H9 (cell line): ENCODE data around the gene ARAP1. TPM values are rescaled to one million over a fixed set of nuclear protein-coding genes. Genes with fewer than 3 reads are reported as not detected.

Experiments
- DNase-seq: peaks from one replicate; pipeline ENCODE4 v3.0.0-alpha.2; 2017
- H2AFZ ChIP-seq: one replicate; pipeline ENCODE4 v1.6.1; 2013; ENCODE audit warnings: mild to moderate bottlenecking, low read length, control low read depth, moderate library complexity
- H2AK5ac ChIP-seq: 2 replicates; pipeline ENCODE4 v1.6.1; 2013; ENCODE audit warnings: low read length, control low read depth, mixed read lengths; ENCODE audit not compliant: insufficient read length
- H2BK120ac ChIP-seq: one replicate; pipeline ENCODE4 v1.6.1; 2013; ENCODE audit warnings: low read depth, mild to moderate bottlenecking, low read length, control low read depth, inconsistent platforms; ENCODE audit not compliant: poor library complexity, severe bottlenecking
- H2BK12ac ChIP-seq: 2 replicates; pipeline ENCODE4 v1.6.1; 2013; ENCODE audit warnings: low read length, control low read depth, mixed read lengths, low read depth; ENCODE audit not compliant: insufficient read length
- H2BK15ac ChIP-seq: 2 replicates; pipeline ENCODE4 v1.6.1; 2013; ENCODE audit warnings: low read depth, low read length, control low read depth
- H2BK20ac ChIP-seq: one replicate; pipeline ENCODE4 v1.6.1; 2013; ENCODE audit warnings: low read depth, mild to moderate bottlenecking, low read length, control low read depth, inconsistent platforms; ENCODE audit not compliant: poor library complexity, severe bottlenecking
- H2BK5ac ChIP-seq: 2 replicates; pipeline ENCODE4 v1.6.1; 2013; ENCODE audit warnings: low read length, control low read depth, mixed read lengths; ENCODE audit not compliant: insufficient read length
- H3K14ac ChIP-seq: 2 replicates; pipeline ENCODE4 v1.6.1; 2013; ENCODE audit warnings: low read length, control low read depth; ENCODE audit not compliant: insufficient read depth
- H3K18ac ChIP-seq: 2 replicates; pipeline ENCODE4 v1.6.1; 2013; ENCODE audit warnings: low read depth, mild to moderate bottlenecking, mixed read lengths, low read length, control low read depth; ENCODE audit not compliant: insufficient read length
- H3K23ac ChIP-seq: 2 replicates; pipeline ENCODE4 v1.6.1; 2013; ENCODE audit warnings: low read length, control low read depth, mixed read lengths, low read depth; ENCODE audit not compliant: insufficient read length
- H3K23me2 ChIP-seq: 2 replicates; pipeline ENCODE4 v1.6.1; 2013; ENCODE audit warnings: low read depth, mild to moderate bottlenecking, mixed read lengths, low read length, control low read depth; ENCODE audit not compliant: insufficient read length, poor library complexity, severe bottlenecking
- H3K27ac ChIP-seq: 2 replicates; pipeline ENCODE4 v1.5.1; 2013; ENCODE audit warnings: low read length, control low read depth, mixed read lengths, low read depth; ENCODE audit not compliant: insufficient read length
- H3K27me3 ChIP-seq: 2 replicates; pipeline ENCODE4 v1.6.1; 2013; ENCODE audit warnings: low read length, control low read depth, inconsistent platforms; ENCODE audit not compliant: insufficient read depth
- H3K4ac ChIP-seq: 2 replicates; pipeline ENCODE4 v1.6.1; 2013; ENCODE audit warnings: low read depth, mild to moderate bottlenecking, control low read depth, inconsistent platforms, low read length, moderate library complexity
- H3K4me1 ChIP-seq: 2 replicates; pipeline ENCODE4 v1.6.1; 2013; ENCODE audit warnings: low read length, control low read depth, inconsistent platforms; ENCODE audit not compliant: insufficient read depth
- H3K4me2 ChIP-seq: 2 replicates; pipeline ENCODE4 v1.6.1; 2013; ENCODE audit warnings: low read length, control low read depth, mixed read lengths; ENCODE audit not compliant: insufficient read length, insufficient read depth
- H3K56ac ChIP-seq: 2 replicates; pipeline ENCODE4 v1.6.1; 2013; ENCODE audit warnings: low read depth, mild to moderate bottlenecking, mixed read lengths, low read length, control low read depth; ENCODE audit not compliant: insufficient read length
- H3K79me1 ChIP-seq: 2 replicates; pipeline ENCODE4 v1.6.1; 2013; ENCODE audit warnings: low read depth, mild to moderate bottlenecking, moderate library complexity, low read length, control low read depth, inconsistent platforms; ENCODE audit not compliant: insufficient read depth, poor library complexity, severe bottlenecking
- H3K79me2 ChIP-seq: 2 replicates; pipeline ENCODE4 v1.6.1; 2013; ENCODE audit warnings: low read length, control low read depth, inconsistent platforms; ENCODE audit not compliant: insufficient read depth
- H3K9ac ChIP-seq: 2 replicates; pipeline ENCODE4 v1.6.1; 2013; ENCODE audit warnings: low read length, control low read depth, mixed read lengths; ENCODE audit not compliant: insufficient read length; ENCODE audit errors: extremely low read depth
- H3K9me3 ChIP-seq: one replicate; pipeline ENCODE4 v1.6.1; 2013; ENCODE audit warnings: low read depth, low read length, inconsistent platforms; ENCODE audit not compliant: control insufficient read depth
- H3T11ph ChIP-seq: one replicate; pipeline ENCODE4 v1.6.1; 2013; ENCODE audit warnings: mild to moderate bottlenecking, low read length, control low read depth, inconsistent platforms
- H4K20me1 ChIP-seq: one replicate; pipeline ENCODE4 v1.6.1; 2013; ENCODE audit not compliant: control insufficient read depth, insufficient read length, insufficient read depth
- H4K5ac ChIP-seq: 2 replicates; pipeline ENCODE4 v1.6.1; 2013; ENCODE audit warnings: low read depth, mild to moderate bottlenecking, mixed read lengths, low read length, control low read depth; ENCODE audit not compliant: insufficient read length
- H4K8ac ChIP-seq: replicated peaks from 2 replicates; pipeline ENCODE4 v1.6.1; 2013; ENCODE audit warnings: low read length, control low read depth, mixed read lengths, low read depth; ENCODE audit not compliant: insufficient read length
- H4K91ac ChIP-seq: 2 replicates; pipeline ENCODE4 v1.6.1; 2013; ENCODE audit warnings: low read depth, mild to moderate bottlenecking, moderate library complexity, mixed read lengths, low read length, control low read depth; ENCODE audit not compliant: insufficient read length
- H3K27ac Mint-ChIP-seq, 3 experiments: 2 replicates in 2 of 3; 3 replicates in 1 of 3; pipeline ENCODE4 v1.8.0; 2020 to 2021; ENCODE audit warnings: mixed read lengths in 3 of 3, mild to moderate bottlenecking in 1 of 3, moderate library complexity in 1 of 3
- H3K27me3 Mint-ChIP-seq: 2 replicates; pipeline ENCODE4 v1.8.0; 2021; ENCODE audit warnings: low read depth, mild to moderate bottlenecking, moderate library complexity, mixed read lengths
- H3K36me3 Mint-ChIP-seq, 3 experiments: 2 replicates in 2 of 3; 3 replicates in 1 of 3; pipeline ENCODE4 v1.8.0; 2020 to 2021; ENCODE audit warnings: low read depth in 3 of 3, mixed read lengths in 3 of 3; ENCODE audit not compliant: insufficient read depth in 1 of 3
- H3K4me1 Mint-ChIP-seq, 2 experiments: 2 replicates each; pipeline ENCODE4 v1.8.0; 2020; ENCODE audit warnings: mixed read lengths in 2 of 2
- H3K4me3 Mint-ChIP-seq, 2 experiments: 2 replicates in 1 of 2; 3 replicates in 1 of 2; pipeline ENCODE4 v1.8.0; 2020 to 2021; ENCODE audit warnings: mild to moderate bottlenecking in 2 of 2, mixed read lengths in 2 of 2, moderate library complexity in 1 of 2
- H3K9me3 Mint-ChIP-seq, 2 experiments: 2 replicates in 1 of 2; 3 replicates in 1 of 2; pipeline ENCODE4 v1.8.0; 2020; ENCODE audit warnings: mild to moderate bottlenecking in 2 of 2, mixed read lengths in 2 of 2, moderate library complexity in 1 of 2
- WGBS: extraction: QIAGEN DNeasy Blood & Tissue Kit; methylation state at CpG from one replicate; pipeline ENCODE4 v1.1.7; 2013; ENCODE audit warnings: missing lambda C conversion rate, low lambda C conversion rate, mixed read lengths; ENCODE audit not compliant: insufficient read length; ENCODE audit errors: extremely low coverage; 5-methylcytosine and 5-hydroxymethylcytosine counted together
- total RNA-seq: library from RNA; stranded (reverse); gene quantifications from 2 replicates; pipeline ENCODE4 v1.2.1, GENCODE V29; 2021
- TF ChIP-seq, protein P1 (sequence below): fragments of 200-600 bp; sonication (generic); conservative IDR thresholded peaks from 3 replicates; pipeline ENCODE4 v1.8.0; 2021; ENCODE audit warnings: antibody characterized with exemption, mild to moderate bottlenecking

The ARAP1 gene
- total RNA-seq, 1 experiment from 2014 or later = 59.4 TPM

- Histone ChIP-seq H3K27ac (no peak overlapping the region), H3K79me1 (no peaks in the 10 kb centered on the region), H3K14ac (no peak overlapping the region), H4K91ac (no peak overlapping the region), H3K56ac (no peak overlapping the region), H4K5ac (no peak overlapping the region), H3K9me3 (no peaks in the 10 kb centered on the region), H4K20me1 (no peaks in the 10 kb centered on the region), H3K4me2 (no peak overlapping the region), H3K23ac (no peak overlapping the region), H3K4me1 (no peaks in the 10 kb centered on the region; the same call in 1 of the 2 replicates), H2BK120ac (no peak overlapping the region), H3K4ac (no peak overlapping the region), H3K18ac (no peak overlapping the region), H3T11ph (no peak overlapping the region), H2AFZ (no peak overlapping the region), H2BK5ac (no peak overlapping the region), H2AK5ac (no peak overlapping the region), H2BK20ac (no peak overlapping the region), H2BK12ac (no peak overlapping the region), H3K79me2 (no peaks in the 10 kb centered on the region), H2BK15ac (no peak overlapping the region), H3K23me2 (no peaks in the 10 kb centered on the region), H3K27me3 (no peaks in the 10 kb centered on the region; the same call in 1 of the 2 replicates), H3K9ac (no peak overlapping the region), H4K8ac (no peak overlapping the region)
- TF ChIP-seq, protein P1, sequence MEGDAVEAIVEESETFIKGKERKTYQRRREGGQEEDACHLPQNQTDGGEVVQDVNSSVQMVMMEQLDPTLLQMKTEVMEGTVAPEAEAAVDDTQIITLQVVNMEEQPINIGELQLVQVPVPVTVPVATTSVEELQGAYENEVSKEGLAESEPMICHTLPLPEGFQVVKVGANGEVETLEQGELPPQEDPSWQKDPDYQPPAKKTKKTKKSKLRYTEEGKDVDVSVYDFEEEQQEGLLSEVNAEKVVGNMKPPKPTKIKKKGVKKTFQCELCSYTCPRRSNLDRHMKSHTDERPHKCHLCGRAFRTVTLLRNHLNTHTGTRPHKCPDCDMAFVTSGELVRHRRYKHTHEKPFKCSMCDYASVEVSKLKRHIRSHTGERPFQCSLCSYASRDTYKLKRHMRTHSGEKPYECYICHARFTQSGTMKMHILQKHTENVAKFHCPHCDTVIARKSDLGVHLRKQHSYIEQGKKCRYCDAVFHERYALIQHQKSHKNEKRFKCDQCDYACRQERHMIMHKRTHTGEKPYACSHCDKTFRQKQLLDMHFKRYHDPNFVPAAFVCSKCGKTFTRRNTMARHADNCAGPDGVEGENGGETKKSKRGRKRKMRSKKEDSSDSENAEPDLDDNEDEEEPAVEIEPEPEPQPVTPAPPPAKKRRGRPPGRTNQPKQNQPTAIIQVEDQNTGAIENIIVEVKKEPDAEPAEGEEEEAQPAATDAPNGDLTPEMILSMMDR = no peak
- peaks cover 0 to 16% (median 5%) of the 10 kb centered on the region in 3 experiments; a peak in 4 of 7 replicates for H3K36me3 Mint-ChIP-seq
- no peak overlapping the region for H3K27ac Mint-ChIP-seq
- no peak overlapping the region; a peak in 1 of 5 replicates for H3K4me3 Mint-ChIP-seq
- H3K27me3 Mint-ChIP-seq = peaks cover 36% of the 10 kb centered on the region
- no peak for DNase-seq
- H3K9me3 Mint-ChIP-seq = no peaks in the 10 kb centered on the region; a peak in 1 of 5 replicates
- WGBS = no CpG with 5 or more reads among the region's 4 CpGs
- H3K4me1 Mint-ChIP-seq = peaks cover 24 to 34% of the 10 kb centered on the region in 2 experiments
These were observed 69.4 kb downstream of the ARAP1 start for GRCh38 chr11:72682858-72683243.
